B cell (primary cell): Measurements from ENCODE around the gene LAMA2. TPM values are rescaled to one million over a fixed set of nuclear protein-coding genes. Genes with fewer than 3 reads are reported as not detected.

Source experiments
- ATAC-seq: fragments of 200-7000 bp; cut with Tn5 transposase; one replicate; pipeline ENCODE4 v1.10.0; 2021; ENCODE audit warnings: low read depth, mild to moderate bottlenecking, moderate number of reproducible peaks, moderate library complexity
- CTCF ChIA-PET: fragments of 350-600 bp; sonication (Branson Sonifier 250); formaldehyde crosslinking; loops from one replicate; lab custom pipeline; 2021; ENCODE audit warnings: antibody characterized with exemption, inconsistent platforms; lab: Charles Lee
- POLR2A ChIA-PET: fragments of 350-600 bp; sonication (Branson Sonifier 250); formaldehyde crosslinking; loops from one replicate; lab custom pipeline; 2021; ENCODE audit warnings: antibody characterized with exemption; lab: Charles Lee
- DNase-seq: peaks from one replicate; pipeline ENCODE4 v3.0.0; 2013
- H2AFZ ChIP-seq: 2 replicates; pipeline ENCODE4 v1.6.1; 2012; ENCODE audit warnings: mild to moderate bottlenecking, low read depth, low read length; ENCODE audit not compliant: insufficient read depth, poor library complexity, severe bottlenecking
- H3K27ac ChIP-seq, 2 donors: 1 replicate in 1 of 2; 2 replicates in 1 of 2; pipeline ENCODE4 v1.5.1; 2012 to 2013; ENCODE audit warnings: low read length in 2 of 2, mild to moderate bottlenecking in 2 of 2, moderate library complexity in 1 of 2
- H3K27me3 ChIP-seq, 4 experiments: fragments of 200-600 bp in 1 of 4; sonication (generic) in 1 of 4; replicated peaks in 1 of 4; 1 replicate in 2 of 4; 2 replicates in 2 of 4; pipeline versions ENCODE4 v1.6.1 to v1.7.0; 2013 to 2016; ENCODE audit warnings: low read length in 3 of 4, mild to moderate bottlenecking in 2 of 4, mixed read lengths in 1 of 4, moderate library complexity in 1 of 4; ENCODE audit not compliant: insufficient read depth in 4 of 4, control insufficient read depth in 3 of 4; ENCODE audit errors: control extremely low read depth in 1 of 4
- H3K36me3 ChIP-seq, 2 experiments: replicated peaks in 1 of 2; 1 replicate in 1 of 2; 2 replicates in 1 of 2; pipeline versions ENCODE4 v1.6.1 to v1.7.1; 2013; ENCODE audit warnings: low read length in 1 of 2; ENCODE audit not compliant: insufficient read depth in 2 of 2, control insufficient read depth in 1 of 2; ENCODE audit errors: control extremely low read depth in 1 of 2, extremely low read depth in 1 of 2
- H3K4me1 ChIP-seq, 2 donors: fragments of 200-600 bp in 1 of 2; sonication (generic) in 1 of 2; 1 replicate in 1 of 2; 2 replicates in 1 of 2; pipeline versions ENCODE4 v1.5.1 to v1.6.1; 2013 to 2017; ENCODE audit warnings: low read length in 2 of 2; ENCODE audit not compliant: control insufficient read depth in 2 of 2, insufficient read depth in 2 of 2
- H3K4me2 ChIP-seq: replicated peaks from 2 replicates; pipeline ENCODE3; 2012; ENCODE audit warnings: mild to moderate bottlenecking, low read depth, low read length; ENCODE audit not compliant: poor library complexity, severe bottlenecking
- H3K4me3 ChIP-seq, 5 experiments: fragments of 200-600 bp in 1 of 5; sonication (generic) in 1 of 5; 1 replicate in 3 of 5; 2 replicates in 2 of 5; pipeline versions ENCODE4 v1.5.1 to v1.7.0; 2011 to 2016; ENCODE audit warnings: low read length in 4 of 5, mild to moderate bottlenecking in 4 of 5, low read depth in 2 of 5, control low read depth in 1 of 5, moderate library complexity in 1 of 5; ENCODE audit not compliant: insufficient read depth in 1 of 5; ENCODE audit errors: control extremely low read depth in 1 of 5, extremely low read depth in 1 of 5
- H3K79me2 ChIP-seq: fragments of 200-600 bp; sonication (generic); one replicate; pipeline ENCODE4 v1.6.0; 2016; ENCODE audit warnings: low read length; ENCODE audit not compliant: control insufficient read depth, insufficient read depth
- H3K9ac ChIP-seq: fragments of 200-600 bp; sonication (generic); 2 replicates; pipeline ENCODE4 v1.6.1; 2017; ENCODE audit warnings: mild to moderate bottlenecking, low read length, moderate library complexity
- H3K9me3 ChIP-seq, 3 donors: one replicate each; pipeline versions ENCODE4 v1.6.1 to v1.7.1; 2013; ENCODE audit warnings: low read length in 2 of 3; ENCODE audit not compliant: control insufficient read depth in 2 of 3, insufficient read depth in 1 of 3; ENCODE audit errors: control extremely low read depth in 1 of 3
- H4K20me1 ChIP-seq: 2 replicates; pipeline ENCODE4 v1.6.0; 2012; ENCODE audit warnings: mild to moderate bottlenecking, low read length; ENCODE audit not compliant: insufficient read depth, control insufficient read depth, poor library complexity, severe bottlenecking
- H3K27ac Mint-ChIP-seq: one replicate; pipeline ENCODE4 v1.8.0; 2021; ENCODE audit warnings: mixed read lengths
- H3K27me3 Mint-ChIP-seq: one replicate; pipeline ENCODE4 v1.8.0; 2021; ENCODE audit warnings: mixed read lengths
- H3K4me1 Mint-ChIP-seq: one replicate; pipeline ENCODE4 v1.8.0; 2021; ENCODE audit warnings: mixed read lengths
- H3K4me3 Mint-ChIP-seq: one replicate; pipeline ENCODE4 v1.8.0; 2021; ENCODE audit warnings: mixed read lengths
- H3K9me3 Mint-ChIP-seq: one replicate; pipeline ENCODE4 v1.8.0; 2022; ENCODE audit warnings: mixed read lengths; ENCODE audit not compliant: insufficient read depth
- CTCF ChIP-seq: fragments of 200-600 bp; IDR thresholded peaks from one replicate; pipeline ENCODE4 v1.8.0; 2022; ENCODE audit warnings: antibody characterized with exemption, mild to moderate bottlenecking
- EZH2 ChIP-seq: IDR thresholded peaks from 2 replicates; pipeline ENCODE4 v1.6.1; 2012; ENCODE audit warnings: borderline replicate concordance, low read depth, mild to moderate bottlenecking, moderate library complexity, low read length; ENCODE audit not compliant: insufficient read depth, poor library complexity, severe bottlenecking
- WGBS: methylation state at CpG from one replicate; pipeline ENCODE4 v1.1.5; 2013; ENCODE audit warnings: missing lambda C conversion rate; ENCODE audit not compliant: insufficient coverage; 5-methylcytosine and 5-hydroxymethylcytosine counted together
- intact Hi-C: fragments of 100-400 bp; cut with micrococcal nuclease; formaldehyde crosslinking; loops from one replicate; pipeline ENCODE4 v1.10.0; 2022
- polyA plus RNA-seq: library from polyadenylated mRNA; depleted of rRNA; stranded (reverse); fragments of >200 nt; gene quantifications from 2 replicates; pipeline ENCODE4 v1.2.3, GENCODE V29; 2012
- total RNA-seq, 2 donors: library from RNA; stranded (reverse); fragments of 120-200 nt in 1 of 2; gene quantifications; 1 replicate in 1 of 2; 2 replicates in 1 of 2; pipeline versions ENCODE4 v1.2.3 to v1.2.4, GENCODE V29; 2013 to 2022

Gene LAMA2
- total and polyA plus RNA-seq, 2 donors (not counting 1 experiment from before 2014, with no cell fraction given) = 0.16 TPM; not detected in 1

- Histone ChIP-seq H3K79me2 (no peaks in the 10 kb centered on the region), H3K4me1 (no peaks in the 10 kb centered on the region), H4K20me1 (no peaks in the 10 kb centered on the region), H3K27me3 (no peaks in the 10 kb centered on the region), H2AFZ (no peak overlapping the region), H3K9me3 (no peaks in the 10 kb centered on the region), H3K4me2 (no peak overlapping the region), H3K4me3 (no peak overlapping the region), H3K9ac (no peak overlapping the region), H3K36me3 (no peaks in the 10 kb centered on the region), H3K27ac (no peak overlapping the region)
- TF ChIP-seq EZH2 = no peak
- TF ChIP-seq CTCF = no peak
- intact Hi-C loops = no loop called here
- DNase-seq = no peak
- Mint-ChIP-seq H3K4me3 (no peak overlapping the region), H3K9me3 (no peaks in the 10 kb centered on the region), H3K27me3 (no peaks in the 10 kb centered on the region), H3K27ac (no peak overlapping the region), H3K4me1 (no peaks in the 10 kb centered on the region)
- ChIA-PET POLR2A (no interaction called here), CTCF (no interaction called here)
- ATAC-seq = no peak
- 100% methylated on average over 1 of the region's 1 CpG for WGBS
Observed at GRCh38 chr6:129033180-129033579, 150.2 kb downstream of the LAMA2 start.

- Histone ChIP-seq H3K9me3 (no peaks in the 10 kb centered on the region), H2AFZ (no peak overlapping the region), H4K20me1 (no peaks in the 10 kb centered on the region), H3K9ac (no peak overlapping the region), H3K27me3 (no peaks in the 10 kb centered on the region), H3K79me2 (no peaks in the 10 kb centered on the region), H3K27ac (no peak overlapping the region), H3K36me3 (no peaks in the 10 kb centered on the region), H3K4me1 (no peaks in the 10 kb centered on the region), H3K4me3 (no peak overlapping the region), H3K4me2 (no peak overlapping the region)
- no peaks in the 10 kb centered on the region for H3K4me1 Mint-ChIP-seq
- no peak overlapping the region for H3K4me3 Mint-ChIP-seq
- ChIA-PET POLR2A (no interaction called here), CTCF (no interaction called here)
- H3K27ac Mint-ChIP-seq = no peak overlapping the region
- intact Hi-C loops = no loop called here
- TF ChIP-seq CTCF = no peak
- no peak for TF ChIP-seq EZH2
- ATAC-seq (no peak), DNase-seq (no peak)
- no peaks in the 10 kb centered on the region for H3K27me3 Mint-ChIP-seq
- no peaks in the 10 kb centered on the region for H3K9me3 Mint-ChIP-seq
- no CpG with 5 or more reads among the region's 2 CpGs for WGBS
Observed at GRCh38 chr6:129033581-129033980, 150.6 kb downstream of the LAMA2 start.
